HL-60/S4 treated with retinoic acid at 250 ng/mL for 4 days and 3 days (cell line): ENCODE results near the gene NPIPB13.
"Not testable (repeated sequence)": the region's sequence is repeated elsewhere in the genome, so short reads cannot be mapped to it uniquely, and the experiment has no call there.

ENCODE experiments used
- in situ Hi-C: fragments of 300-500 bp; cut with MboI; formaldehyde crosslinking; loops from 2 replicates; pipeline ENCODE4 v1.7.0; 2022; ENCODE audit warnings: low sequenced_read_pairs

The NPIPB13 gene

GRCh38 chr16:30248379-30248778 lies at the start of gene NPIPB13:
Gene NPIPB13 (minus strand): TSS chr16:30248479. CDS start chr16:30245573, 2,906 bp downstream.
- in situ Hi-C loops, result not testable (repeated sequence)

- in situ Hi-C loops, result not testable (repeated sequence)
Measured at GRCh38 chr16:30282357-30282756, 34.1 kb upstream of the NPIPB13 start.

- in situ Hi-C loops, result not testable (repeated sequence)
Measured at GRCh38 chr16:30278523-30278922, 30.2 kb upstream of the NPIPB13 start.

- in situ Hi-C loops, result not testable (repeated sequence)
Measured at GRCh38 chr16:30217082-30217481, 31.2 kb downstream of the NPIPB13 start.

GRCh38 chr16:30211414-30211813 lies 36.9 kb downstream of the NPIPB13 start:
- in situ Hi-C loops, result not testable (repeated sequence)

- in situ Hi-C loops, result not testable (repeated sequence)
Measured at GRCh38 chr16:30209032-30209431, 39.2 kb downstream of the NPIPB13 start.

- in situ Hi-C loops, result not testable (repeated sequence)
Measured at GRCh38 chr16:30207063-30207704, 41.1 kb downstream of the NPIPB13 start.

- in situ Hi-C loops, result not testable (repeated sequence)
Measured at GRCh38 chr16:30206252-30206651, 42.0 kb downstream of the NPIPB13 start.

GRCh38 chr16:30205541-30206236 lies 42.6 kb downstream of the NPIPB13 start:
- in situ Hi-C loops, result not testable (repeated sequence)

- in situ Hi-C loops, result not testable (repeated sequence)
Measured at GRCh38 chr16:30199608-30200343, 48.5 kb downstream of the NPIPB13 start.

- in situ Hi-C loops, result not testable (repeated sequence)
Measured at GRCh38 chr16:30199049-30199448, 49.2 kb downstream of the NPIPB13 start, which contains the start of gene SULT1A3. Gene SULT1A3 (plus strand): TSS chr16:30199255. CDS start chr16:30200729, 1,474 bp downstream.
